Esophagus squamous epithelium (tissue), 4 donors: ENCODE measurements around the gene FLNA.

ENCODE experiments used
- CTCF ChIP-seq, 6 experiments: fragments of 450-650 bp in 4 of 6; fragments of 200-600 bp in 2 of 6; sonication (generic) in 2 of 6; IDR thresholded peaks; one replicate each; pipeline ENCODE4 v1.5.1; 2016 to 2019; ENCODE audit warnings: antibody characterized with exemption in 6 of 6, mild to moderate bottlenecking in 4 of 6, moderate library complexity in 4 of 6
- POLR2A ChIP-seq, 4 donors: fragments of 450-650 bp; IDR thresholded peaks; one replicate each; pipeline ENCODE4 v1.6.1; 2017; ENCODE audit warnings: antibody characterized with exemption in 4 of 4, mild to moderate bottlenecking in 4 of 4, moderate library complexity in 3 of 4

GRCh38 chrX:154349979-154350378 lies 24.5 kb downstream of the FLNA start:
- no peak for TF ChIP-seq POLR2A (IDR thresholded peaks at IDR 0.05)
- TF ChIP-seq CTCF (IDR thresholded peaks at IDR 0.05), result no peak
